ENCODE results near the gene CADPS2. TPM values are rescaled to one million over a fixed set of nuclear protein-coding genes. Genes with fewer than 3 reads are reported as not detected.

CADPS2 gene
- total RNA-seq, 2 experiments from 2014 or later = not detected

DNA sequence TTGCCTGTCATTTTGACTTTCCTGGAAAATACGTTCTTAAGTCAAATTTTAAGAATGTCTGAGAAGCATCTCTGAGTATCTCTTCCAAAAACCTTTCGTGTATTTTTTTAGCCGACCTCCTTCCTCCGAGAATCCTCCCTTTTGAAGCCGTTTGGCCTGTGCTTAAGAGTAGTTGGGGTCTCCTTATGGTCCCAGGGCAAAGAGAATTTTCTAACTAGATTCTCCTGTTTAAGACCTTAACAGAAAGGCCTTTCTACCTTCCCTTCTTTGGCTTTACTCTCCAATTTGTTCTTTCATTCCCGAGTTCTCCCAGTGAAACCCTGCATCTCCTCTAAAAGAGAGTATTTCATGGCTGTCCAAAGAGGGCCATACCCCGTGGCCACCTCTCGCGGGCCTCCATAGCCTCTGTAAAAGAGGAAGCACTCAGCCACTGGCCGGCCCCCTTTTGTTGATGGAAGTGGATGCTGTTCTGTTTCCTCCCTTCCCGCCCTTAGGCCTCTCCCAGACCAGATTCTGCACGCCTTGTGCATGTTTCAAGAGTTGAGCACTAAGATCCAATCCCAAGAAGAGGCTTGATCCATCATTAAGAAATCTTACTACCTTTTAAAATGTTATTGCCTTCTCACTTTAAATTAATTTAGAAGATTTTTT, 575.1 kb downstream of the CADPS2 start:
- ChIA-PET POLR2A (no interaction called here), CTCF (no interaction called here)
- Mint-ChIP-seq H3K9me3 (peaks cover 3% of the 10 kb centered on the region), H3K27ac (no peak overlapping the region), H3K27me3 (peaks cover 76% of the 10 kb centered on the region), H3K4me3 (no peak overlapping the region), H3K4me1 (ENCODE audit: low read depth) (peaks cover 4% of the 10 kb centered on the region), H3K36me3 (ENCODE audit: low read depth) (no peaks in the 10 kb centered on the region)
- intact Hi-C loops (cut with micrococcal nuclease) = no loop called here
- TF ChIP-seq CTCF (IDR thresholded peaks at IDR 0.05) = no peak
- DNase-seq = no peak
- ATAC-seq = no peak

GRCh38 chr7:122310119-122311021, 575.9 kb downstream of the CADPS2 start:
- DNase-seq = no peak
- ATAC-seq = no peak
- CTCF ChIA-PET = interaction anchor here (0.7 kb wide), 1 partner anchor 11 kb away, joined by 3 read pairs; no protein-coding TSS in a partner anchor
- Mint-ChIP-seq H3K9me3 (peaks cover 3% of the 10 kb centered on the region), H3K27me3 (peaks cover 76% of the 10 kb centered on the region), H3K4me1 (ENCODE audit: low read depth) (peaks cover 4% of the 10 kb centered on the region), H3K36me3 (ENCODE audit: low read depth) (no peaks in the 10 kb centered on the region), H3K27ac (no peak overlapping the region), H3K4me3 (no peak overlapping the region)
- no peak for TF ChIP-seq CTCF (IDR thresholded peaks at IDR 0.05)
- POLR2A ChIA-PET = no interaction called here
- intact Hi-C loops (cut with micrococcal nuclease) = no loop called here

GRCh38 chr7:122309421-122309820, 576.8 kb downstream of the CADPS2 start:
- Mint-ChIP-seq H3K4me3 (no peak overlapping the region), H3K9me3 (peaks cover under 1% of the 10 kb centered on the region), H3K36me3 (ENCODE audit: low read depth) (peaks cover 1% of the 10 kb centered on the region), H3K27me3 (peaks cover 74% of the 10 kb centered on the region), H3K4me1 (ENCODE audit: low read depth) (peaks cover 4% of the 10 kb centered on the region), H3K27ac (no peak overlapping the region)
- no peak for DNase-seq
- no peak for TF ChIP-seq CTCF (IDR thresholded peaks at IDR 0.05)
- CTCF ChIA-PET = no interaction called here
- intact Hi-C loops (cut with micrococcal nuclease) = no loop called here
- POLR2A ChIA-PET = no interaction called here
- no peak for ATAC-seq

GRCh38 chr7:122307228-122307621, 579.0 kb downstream of the CADPS2 start:
- ChIA-PET CTCF (no interaction called here), POLR2A (no interaction called here)
- H3K36me3 Mint-ChIP-seq (ENCODE audit: low read depth) = peaks cover 1% of the 10 kb centered on the region
- no peak for TF ChIP-seq CTCF (IDR thresholded peaks at IDR 0.05)
- peaks cover 78% of the 10 kb centered on the region for H3K27me3 Mint-ChIP-seq
- DNase-seq (no peak), ATAC-seq (no peak)
- intact Hi-C loops (cut with micrococcal nuclease) = no loop called here
- no peak overlapping the region for H3K4me3 Mint-ChIP-seq
- H3K27ac Mint-ChIP-seq = no peak overlapping the region
- H3K4me1 Mint-ChIP-seq (ENCODE audit: low read depth) = peaks cover 4% of the 10 kb centered on the region
- no peaks in the 10 kb centered on the region for H3K9me3 Mint-ChIP-seq

All from activated CD8-positive, alpha-beta T cell treated with anti-CD3 and anti-CD28 coated beads for 36 hours (primary cell).